Mesothelial cell of epicardium (in vitro differentiated cells): ENCODE measurements around the gene ECE1. TPM values are rescaled to one million over a fixed set of nuclear protein-coding genes. Genes with fewer than 3 reads are reported as not detected.
A peak's percentile ranks its signal among the peaks of the same experiment; 100 is the strongest.

Experiments used
- DNase-seq, 2 experiments: peaks; one replicate each; pipeline ENCODE4 v3.0.0; 2021; ENCODE audit warnings: low spot score in 2 of 2; ENCODE audit not compliant: unreplicated experiment in 2 of 2
- H3K27ac Mint-ChIP-seq: 2 replicates; pipeline ENCODE4 v1.8.0; 2021; ENCODE audit warnings: mixed read lengths
- H3K27me3 Mint-ChIP-seq: 2 replicates; pipeline ENCODE4 v1.8.0; 2021; ENCODE audit warnings: low read depth, mixed read lengths
- H3K36me3 Mint-ChIP-seq: 2 replicates; pipeline ENCODE4 v1.8.0; 2021; ENCODE audit warnings: mixed read lengths
- H3K4me1 Mint-ChIP-seq: 2 replicates; pipeline ENCODE4 v1.8.0; 2021; ENCODE audit warnings: mixed read lengths
- H3K4me3 Mint-ChIP-seq: 2 replicates; pipeline ENCODE4 v1.8.0; 2021; ENCODE audit warnings: mild to moderate bottlenecking, moderate library complexity, mixed read lengths
- H3K9me3 Mint-ChIP-seq: 2 replicates; pipeline ENCODE4 v1.8.0; 2021; ENCODE audit warnings: mixed read lengths
- CTCF ChIP-seq: fragments of 200-600 bp; sonication (generic); IDR thresholded peaks from one replicate; pipeline ENCODE4 v1.5.0; 2021; ENCODE audit warnings: antibody characterized with exemption; ENCODE audit not compliant: unreplicated experiment
- total RNA-seq: library from RNA; stranded (reverse); gene quantifications from 3 replicates; pipeline ENCODE4 v1.2.1, GENCODE V29; 2021

The ECE1 gene
- total RNA-seq, 1 donor from 2014 or later: 41.1 TPM

- Mint-ChIP-seq H3K27ac (peak overlapping the region; percentile 83), H3K4me3 (no peak overlapping the region), H3K27me3 (no peaks in the 10 kb centered on the region), H3K9me3 (no peaks in the 10 kb centered on the region), H3K4me1 (peaks cover 36% of the 10 kb centered on the region), H3K36me3 (no peaks in the 10 kb centered on the region)
- TF ChIP-seq CTCF: no peak
- DNase-seq: no peak
Measured at GRCh38 chr1:21313203-21313885, 23.1 kb upstream of the ECE1 start.

- no peak for TF ChIP-seq CTCF
- no peaks in the 10 kb centered on the region for H3K27me3 Mint-ChIP-seq
- H3K9me3 Mint-ChIP-seq: no peaks in the 10 kb centered on the region
- peaks cover 40% of the 10 kb centered on the region for H3K4me1 Mint-ChIP-seq
- no peak overlapping the region for H3K4me3 Mint-ChIP-seq
- no peak for DNase-seq
- H3K36me3 Mint-ChIP-seq: no peaks in the 10 kb centered on the region
- H3K27ac Mint-ChIP-seq: no peak overlapping the region
Measured at GRCh38 chr1:21312407-21312992, 22.2 kb upstream of the ECE1 start.

GRCh38 chr1:21311016-21311415, 20.8 kb upstream of the ECE1 start:
- no peak overlapping the region for H3K27ac Mint-ChIP-seq
- no peaks in the 10 kb centered on the region for H3K9me3 Mint-ChIP-seq
- peaks cover 40% of the 10 kb centered on the region for H3K4me1 Mint-ChIP-seq
- TF ChIP-seq CTCF: no peak
- no peaks in the 10 kb centered on the region for H3K27me3 Mint-ChIP-seq
- H3K36me3 Mint-ChIP-seq: no peaks in the 10 kb centered on the region
- no peak overlapping the region for H3K4me3 Mint-ChIP-seq
- no peak for DNase-seq

- Mint-ChIP-seq H3K9me3 (no peaks in the 10 kb centered on the region), H3K36me3 (no peaks in the 10 kb centered on the region), H3K4me3 (no peak overlapping the region), H3K27ac (peak overlapping the region; percentile 64), H3K27me3 (no peaks in the 10 kb centered on the region), H3K4me1 (peaks cover 45% of the 10 kb centered on the region)
- TF ChIP-seq CTCF: no peak
- no peak for DNase-seq
Measured at GRCh38 chr1:21308847-21309652, 18.8 kb upstream of the ECE1 start.

- no peaks in the 10 kb centered on the region for H3K27me3 Mint-ChIP-seq
- no peak for DNase-seq
- no peak overlapping the region for H3K4me3 Mint-ChIP-seq
- peak overlapping the region; percentile 85 for H3K27ac Mint-ChIP-seq
- no peaks in the 10 kb centered on the region for H3K36me3 Mint-ChIP-seq
- H3K9me3 Mint-ChIP-seq: no peaks in the 10 kb centered on the region
- no peak for TF ChIP-seq CTCF
- peaks cover 39% of the 10 kb centered on the region for H3K4me1 Mint-ChIP-seq
Measured at GRCh38 chr1:21308330-21308729, 18.1 kb upstream of the ECE1 start.
